ENCODE measurements around the gene UBE4B. TPM values are rescaled to one million over a fixed set of nuclear protein-coding genes. Genes with fewer than 3 reads are reported as not detected.
A peak's percentile ranks its signal among the peaks of the same experiment; 100 is the strongest.

The UBE4B gene
- total and polyA plus RNA-seq, 4 donors: 7.5 to 25.5 (median 16.6) TPM

GRCh38 chr1:10065760-10066159 lies 33.0 kb downstream of the UBE4B start:
- no peak overlapping the region for H3K4me3 ChIP-seq (ENCODE audit: low read depth in 1 of 3, low read length in 3 of 3)
- no peaks in the 10 kb centered on the region for H3K36me3 ChIP-seq (ENCODE audit: control insufficient read depth in 4 of 4, insufficient read depth in 3 of 4, low read depth in 1 of 4, low read length in 3 of 4)
- H3K9me3 ChIP-seq (ENCODE audit: control insufficient read depth in 4 of 4, low read length in 3 of 4): no peaks in the 10 kb centered on the region
- no peak for DNase-seq (ENCODE audit: low spot score)
- H3K4me1 ChIP-seq (ENCODE audit: control insufficient read depth in 4 of 4, insufficient read depth in 4 of 4, low read length in 3 of 4): peaks cover 2 to 14% (median 8%) of the 10 kb centered on the region in 4 donors
- no peak for TF ChIP-seq ZBTB33 (IDR thresholded peaks at IDR 0.05)
- TF ChIP-seq HNF4A (conservative IDR thresholded peaks at IDR 0.05): no peak
- no peak for TF ChIP-seq EGR1 (IDR thresholded peaks at IDR 0.05; ENCODE audit: low read depth in 2 of 2)
- TF ChIP-seq, protein P1, sequence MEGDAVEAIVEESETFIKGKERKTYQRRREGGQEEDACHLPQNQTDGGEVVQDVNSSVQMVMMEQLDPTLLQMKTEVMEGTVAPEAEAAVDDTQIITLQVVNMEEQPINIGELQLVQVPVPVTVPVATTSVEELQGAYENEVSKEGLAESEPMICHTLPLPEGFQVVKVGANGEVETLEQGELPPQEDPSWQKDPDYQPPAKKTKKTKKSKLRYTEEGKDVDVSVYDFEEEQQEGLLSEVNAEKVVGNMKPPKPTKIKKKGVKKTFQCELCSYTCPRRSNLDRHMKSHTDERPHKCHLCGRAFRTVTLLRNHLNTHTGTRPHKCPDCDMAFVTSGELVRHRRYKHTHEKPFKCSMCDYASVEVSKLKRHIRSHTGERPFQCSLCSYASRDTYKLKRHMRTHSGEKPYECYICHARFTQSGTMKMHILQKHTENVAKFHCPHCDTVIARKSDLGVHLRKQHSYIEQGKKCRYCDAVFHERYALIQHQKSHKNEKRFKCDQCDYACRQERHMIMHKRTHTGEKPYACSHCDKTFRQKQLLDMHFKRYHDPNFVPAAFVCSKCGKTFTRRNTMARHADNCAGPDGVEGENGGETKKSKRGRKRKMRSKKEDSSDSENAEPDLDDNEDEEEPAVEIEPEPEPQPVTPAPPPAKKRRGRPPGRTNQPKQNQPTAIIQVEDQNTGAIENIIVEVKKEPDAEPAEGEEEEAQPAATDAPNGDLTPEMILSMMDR (IDR thresholded peaks at IDR 0.05; ENCODE audit: low read depth, low read length, missing input control): no peak
- TF ChIP-seq SP1 (IDR thresholded peaks at IDR 0.05): no peak
- TF ChIP-seq RXRA (IDR thresholded peaks at IDR 0.05): no peak
- no peak for TF ChIP-seq RAD21 (IDR thresholded peaks at IDR 0.05)
- no peak for TF ChIP-seq FOXA1 (IDR thresholded peaks at IDR 0.05)
- TF ChIP-seq REST (IDR thresholded peaks at IDR 0.05): no peak
- H3K27me3 ChIP-seq (ENCODE audit: control insufficient read depth in 4 of 4, insufficient read depth in 4 of 4, low read length in 3 of 4): no peaks in the 10 kb centered on the region
- peak overlapping the region in 1 of 2 donors; percentile 85 for H3K27ac ChIP-seq (ENCODE audit: low read depth in 1 of 2, low read length in 2 of 2)
- 88% methylated on average over 3 of the region's 3 CpGs for WGBS
- H3K9ac ChIP-seq (ENCODE audit: low read depth in 1 of 2, low read length in 2 of 2): no peak overlapping the region

DNA sequence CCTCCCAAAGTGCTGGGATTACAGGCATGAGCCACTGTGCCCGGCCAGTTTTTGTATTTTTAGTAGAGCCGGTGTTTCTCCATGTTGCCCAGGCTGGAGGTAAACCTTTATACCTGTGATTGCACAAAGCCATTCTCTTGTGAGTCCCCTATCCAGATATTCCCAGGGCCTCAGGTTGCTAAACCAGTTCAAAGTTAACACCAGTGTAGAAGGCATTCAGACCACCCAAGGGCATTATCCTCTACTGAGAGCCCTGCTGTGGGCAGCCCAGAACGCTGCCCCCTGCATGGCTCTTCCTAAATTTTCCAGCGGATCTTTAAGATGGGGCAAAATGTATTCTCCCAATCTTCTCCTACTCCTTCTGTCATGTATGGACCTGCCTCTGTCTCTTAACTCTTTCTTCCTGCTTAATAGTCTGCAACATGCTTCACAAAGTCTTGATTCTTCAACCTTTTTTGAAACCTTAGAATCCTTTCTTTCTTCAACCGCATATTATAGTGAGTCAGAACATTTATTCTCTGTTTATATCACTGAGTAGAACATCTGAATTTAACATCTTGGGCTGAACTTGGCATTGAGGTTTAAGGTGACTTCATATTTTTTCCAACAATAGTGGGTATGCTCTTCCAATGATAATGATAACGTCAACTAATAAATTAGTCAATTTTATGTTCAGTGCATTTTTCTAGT lies 36.0 kb downstream of the UBE4B start:
- Histone ChIP-seq H3K27me3 (ENCODE audit: control insufficient read depth in 4 of 4, insufficient read depth in 4 of 4, low read length in 3 of 4) (no peaks in the 10 kb centered on the region), H3K36me3 (ENCODE audit: control insufficient read depth in 4 of 4, insufficient read depth in 3 of 4, low read depth in 1 of 4, low read length in 3 of 4) (peaks cover 0 to 3% (median 0%) of the 10 kb centered on the region in 4 donors), H3K4me3 (ENCODE audit: low read depth in 1 of 3, low read length in 3 of 3) (no peak overlapping the region), H3K9ac (ENCODE audit: low read depth in 1 of 2, low read length in 2 of 2) (no peak overlapping the region), H3K27ac (ENCODE audit: low read depth in 1 of 2, low read length in 2 of 2) (no peak overlapping the region), H3K9me3 (ENCODE audit: control insufficient read depth in 4 of 4, low read length in 3 of 4) (no peaks in the 10 kb centered on the region), H3K4me1 (ENCODE audit: control insufficient read depth in 4 of 4, insufficient read depth in 4 of 4, low read length in 3 of 4) (peaks cover 2 to 14% (median 8%) of the 10 kb centered on the region in 4 donors)
- 94% methylated on average over 6 of the region's 6 CpGs for WGBS
- TF ChIP-seq RXRA (IDR thresholded peaks at IDR 0.05): no peak
- no peak for TF ChIP-seq MAX (IDR thresholded peaks at IDR 0.05)
- no peak for TF ChIP-seq EGR1 (IDR thresholded peaks at IDR 0.05; ENCODE audit: low read depth in 2 of 2)
- TF ChIP-seq RAD21 (IDR thresholded peaks at IDR 0.05): no peak
- TF ChIP-seq GABPA (IDR thresholded peaks at IDR 0.05 in 1 of 2, conservative IDR thresholded peaks at IDR 0.05 in 1 of 2): no peak
- no peak for TF ChIP-seq HNF4G (IDR thresholded peaks at IDR 0.05)
- TF ChIP-seq FOXA2 (IDR thresholded peaks at IDR 0.05): no peak
- no peak for TF ChIP-seq NR2F2 (IDR thresholded peaks at IDR 0.05)
- TF ChIP-seq, protein P2, sequence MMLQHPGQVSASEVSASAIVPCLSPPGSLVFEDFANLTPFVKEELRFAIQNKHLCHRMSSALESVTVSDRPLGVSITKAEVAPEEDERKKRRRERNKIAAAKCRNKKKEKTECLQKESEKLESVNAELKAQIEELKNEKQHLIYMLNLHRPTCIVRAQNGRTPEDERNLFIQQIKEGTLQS (IDR thresholded peaks at IDR 0.05): no peak
- TF ChIP-seq, protein P1 (IDR thresholded peaks at IDR 0.05; ENCODE audit: low read depth, low read length, missing input control): no peak
- no peak for TF ChIP-seq FOXA1 (IDR thresholded peaks at IDR 0.05)
- TF ChIP-seq SP1 (IDR thresholded peaks at IDR 0.05): no peak
- no peak for TF ChIP-seq ZBTB33 (IDR thresholded peaks at IDR 0.05)
- no peak for DNase-seq (ENCODE audit: low spot score)
